Measurements from ENCODE around the gene CAPN12.
"Not testable (repeated sequence)": the region's sequence is repeated elsewhere in the genome, so short reads cannot be mapped to it uniquely, and the experiment has no call there.

- not testable (repeated sequence) for TF ChIP-seq POLR2AphosphoS5 (IDR thresholded peaks at IDR 0.05; ENCODE audit: low read depth); CTCF (IDR thresholded peaks at IDR 0.05; ENCODE audit: insufficient read depth, low read length)
Measured at GRCh38 chr19:38791451-38792064, 47.3 kb upstream of the CAPN12 start.

Data from HL-60 (cell line).